Activated T-cell treated with anti-CD3 and anti-CD28 coated beads, Interleukin-2, amount 50 U/mL, for 4 hours (primary cell): Measurements from ENCODE around the gene SLC24A3. TPM values are rescaled to one million over a fixed set of nuclear protein-coding genes. Genes with fewer than 3 reads are reported as not detected.

Source experiments
- ATAC-seq, 2 donors: fragments of 200-7000 bp; cut with Tn5 transposase; one replicate each; pipeline ENCODE4 v1.10.0; 2021
- DNase-seq: peaks from one replicate; pipeline ENCODE4 v3.0.0-alpha.2; 2020
- H3K27me3 Mint-ChIP-seq: one replicate; pipeline ENCODE4 v1.8.0; 2021; ENCODE audit warnings: low read depth, mixed read lengths
- H3K36me3 Mint-ChIP-seq: one replicate; pipeline ENCODE4 v1.8.0; 2022; ENCODE audit warnings: mixed read lengths; ENCODE audit not compliant: insufficient read depth
- H3K4me1 Mint-ChIP-seq: one replicate; pipeline ENCODE4 v1.8.0; 2021; ENCODE audit warnings: low read depth, mixed read lengths
- H3K4me3 Mint-ChIP-seq: one replicate; pipeline ENCODE4 v1.8.0; 2021; ENCODE audit warnings: mild to moderate bottlenecking, moderate library complexity, mixed read lengths
- H3K9me3 Mint-ChIP-seq: one replicate; pipeline ENCODE4 v1.8.0; 2021; ENCODE audit warnings: mixed read lengths
- total RNA-seq, 3 donors: library from RNA; stranded (reverse); gene quantifications; one replicate each; pipeline ENCODE4 v1.2.1, GENCODE V29; 2021

Gene SLC24A3
- total RNA-seq, 3 donors from 2014 or later, result 0.05 to 0.10 TPM; not detected in 1

DNA sequence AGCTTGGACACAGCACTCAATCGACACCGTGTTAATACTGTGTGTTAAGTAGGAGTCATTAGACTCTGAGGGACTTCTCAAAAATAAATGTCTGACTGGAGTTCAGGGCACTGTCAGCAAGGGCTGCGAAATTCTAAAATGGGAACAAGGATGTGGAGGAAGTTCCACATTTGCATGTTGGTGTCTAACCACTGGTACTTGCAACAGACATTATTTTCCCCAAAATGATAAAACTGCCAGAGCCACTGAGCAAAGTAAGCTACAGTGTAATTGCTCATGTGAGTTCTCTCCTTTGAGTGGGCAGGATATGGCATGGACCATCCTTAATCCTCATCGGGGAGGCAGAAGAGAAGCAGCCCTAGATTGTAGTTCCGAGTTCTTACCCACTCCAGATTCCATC lies 215.9 kb downstream of the SLC24A3 start:
- no peaks in the 10 kb centered on the region for H3K36me3 Mint-ChIP-seq
- peaks cover 2% of the 10 kb centered on the region for H3K27me3 Mint-ChIP-seq
- no peaks in the 10 kb centered on the region for H3K9me3 Mint-ChIP-seq
- DNase-seq (no peak), ATAC-seq (no peak)
- H3K4me1 Mint-ChIP-seq, result no peaks in the 10 kb centered on the region
- H3K4me3 Mint-ChIP-seq, result no peak overlapping the region

GRCh38 chr20:19429538-19429937 lies 217.1 kb downstream of the SLC24A3 start:
- no peak overlapping the region for H3K4me3 Mint-ChIP-seq

DNA sequence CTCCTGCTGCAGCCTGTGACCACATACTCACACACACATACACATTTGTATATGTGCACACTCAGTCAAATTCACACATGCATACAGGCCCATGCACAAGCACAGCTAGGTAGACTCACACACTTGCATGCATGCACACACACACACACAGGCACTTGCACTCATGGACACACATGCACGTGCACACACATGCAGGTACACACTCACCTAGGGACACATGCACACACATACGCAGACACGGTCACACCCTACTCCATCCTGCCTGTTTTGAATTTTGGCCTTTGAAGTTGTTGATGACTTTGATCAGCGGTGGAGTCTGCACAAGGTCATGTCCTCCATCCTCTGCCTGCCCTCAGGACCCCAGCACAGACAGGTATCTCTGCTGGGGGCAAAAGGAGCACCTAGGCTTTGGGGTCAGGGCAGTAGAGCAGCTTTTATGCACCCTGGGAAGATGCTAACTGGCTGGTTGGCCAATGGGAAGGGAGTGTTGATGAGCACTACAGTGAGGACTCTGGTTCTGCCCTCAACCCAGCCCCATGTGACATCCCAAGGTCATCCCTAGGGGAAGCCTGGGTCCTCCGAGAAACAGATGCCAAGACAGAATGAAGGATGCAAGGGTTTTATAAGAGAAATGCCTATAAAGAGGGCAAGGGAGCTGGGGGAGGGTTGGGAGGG lies 218.3 kb downstream of the SLC24A3 start:
- H3K4me1 Mint-ChIP-seq, result no peaks in the 10 kb centered on the region
- ATAC-seq (no peak), DNase-seq (no peak)
- H3K9me3 Mint-ChIP-seq, result no peaks in the 10 kb centered on the region
- H3K36me3 Mint-ChIP-seq, result no peaks in the 10 kb centered on the region
- peaks cover 2% of the 10 kb centered on the region for H3K27me3 Mint-ChIP-seq
- no peak overlapping the region for H3K4me3 Mint-ChIP-seq

More at GRCh38 chr20:19429538-19429937, 217.1 kb downstream of the SLC24A3 start:
- Mint-ChIP-seq H3K27me3 (peaks cover 2% of the 10 kb centered on the region), H3K36me3 (no peaks in the 10 kb centered on the region), H3K9me3 (no peaks in the 10 kb centered on the region), H3K4me1 (no peaks in the 10 kb centered on the region)
- no peak for DNase-seq
- ATAC-seq, result no peak

DNA sequence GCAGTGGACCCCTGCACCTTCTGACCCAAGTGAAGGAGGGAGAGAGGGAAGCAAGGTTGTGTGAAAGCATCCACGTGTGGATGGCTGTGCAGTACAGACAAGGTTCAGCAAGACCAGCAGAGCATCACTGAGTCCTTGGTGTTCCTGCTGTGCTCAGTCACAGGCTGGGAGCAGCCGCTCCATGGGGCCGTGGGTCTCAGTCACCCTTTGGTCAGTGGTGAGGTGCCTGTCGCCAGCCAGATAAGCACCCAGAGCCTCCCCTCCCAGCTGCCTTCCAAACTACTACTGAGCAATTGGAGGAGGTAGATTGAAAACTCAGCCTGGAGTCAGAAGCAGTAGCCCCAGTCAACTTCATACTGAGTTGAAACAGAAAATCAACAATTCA lies 218.9 kb downstream of the SLC24A3 start:
- peaks cover 2% of the 10 kb centered on the region for H3K27me3 Mint-ChIP-seq
- no peak for DNase-seq
- no peak for ATAC-seq
- H3K4me3 Mint-ChIP-seq, result no peak overlapping the region
- no peaks in the 10 kb centered on the region for H3K4me1 Mint-ChIP-seq
- no peaks in the 10 kb centered on the region for H3K36me3 Mint-ChIP-seq
- H3K9me3 Mint-ChIP-seq, result no peaks in the 10 kb centered on the region

DNA sequence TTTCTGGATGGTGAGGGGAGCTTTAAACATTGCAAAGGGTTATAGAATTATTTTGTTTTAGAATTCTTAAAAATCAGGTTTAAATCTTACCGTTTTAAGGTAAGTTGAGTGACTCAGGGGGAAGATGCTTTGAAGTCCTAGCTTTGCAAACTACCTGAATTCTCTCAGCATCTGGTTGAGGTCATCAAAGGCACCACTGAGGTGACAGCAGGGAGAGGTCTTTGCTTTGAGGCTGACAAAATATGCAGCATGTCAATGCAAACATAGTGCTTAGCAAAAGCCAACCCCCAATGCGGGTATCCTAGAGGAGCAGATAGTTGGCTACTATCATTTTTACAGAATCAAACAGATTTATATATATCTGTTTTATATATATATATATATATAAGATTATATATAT lies 219.5 kb downstream of the SLC24A3 start:
- no peaks in the 10 kb centered on the region for H3K9me3 Mint-ChIP-seq
- no peaks in the 10 kb centered on the region for H3K4me1 Mint-ChIP-seq
- H3K36me3 Mint-ChIP-seq, result no peaks in the 10 kb centered on the region
- DNase-seq (no peak), ATAC-seq (no peak)
- no peaks in the 10 kb centered on the region for H3K27me3 Mint-ChIP-seq
- H3K4me3 Mint-ChIP-seq, result no peak overlapping the region

DNA sequence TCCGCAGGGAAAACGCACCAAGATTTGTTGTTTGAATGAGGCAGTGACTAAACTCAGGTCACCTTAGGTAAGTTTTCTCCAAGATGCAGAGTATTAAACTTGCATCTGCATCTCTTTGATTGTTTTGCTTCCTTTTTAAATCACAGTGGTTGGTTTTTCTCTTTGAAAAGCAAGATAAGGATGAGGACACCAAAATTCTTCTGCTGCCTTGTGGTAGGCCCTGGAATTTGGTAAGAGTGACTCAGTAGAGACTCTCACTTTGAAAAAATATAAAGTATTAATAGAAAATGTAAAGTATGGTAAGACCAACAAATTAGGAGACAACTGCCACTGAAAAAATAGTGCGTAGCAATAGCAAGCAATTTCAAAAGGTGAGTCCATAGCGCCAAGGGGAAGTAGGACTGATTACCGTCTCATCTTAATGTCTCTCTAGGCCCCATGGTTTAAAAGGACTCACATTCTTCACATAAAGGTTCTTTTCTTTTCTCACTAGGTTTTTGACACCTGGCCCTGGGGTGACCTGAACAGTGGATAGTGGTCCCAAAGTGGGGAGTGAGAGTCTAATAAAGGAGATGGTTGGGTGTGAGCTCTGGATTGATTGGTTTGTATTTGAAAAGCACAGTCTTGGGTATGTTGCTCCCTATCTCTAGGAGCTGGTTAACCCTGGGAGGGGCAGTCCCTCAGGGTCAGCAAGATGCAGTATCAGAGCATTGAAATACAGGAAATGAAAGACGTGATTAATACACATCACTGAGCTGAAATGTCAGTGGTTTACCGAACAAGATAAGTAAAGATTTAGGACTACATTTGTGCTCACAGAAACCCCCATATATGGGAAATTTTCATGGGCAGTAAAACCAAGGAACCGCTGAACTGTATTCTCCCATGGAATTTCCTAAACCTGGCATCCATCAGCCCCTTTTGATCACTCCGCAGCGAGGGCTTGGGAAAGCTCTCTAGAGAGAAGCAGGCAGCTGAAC lies 221.2 kb downstream of the SLC24A3 start:
- DNase-seq (no peak), ATAC-seq (no peak)
- Mint-ChIP-seq H3K27me3 (no peaks in the 10 kb centered on the region), H3K9me3 (no peaks in the 10 kb centered on the region), H3K4me3 (no peak overlapping the region), H3K4me1 (no peaks in the 10 kb centered on the region), H3K36me3 (no peaks in the 10 kb centered on the region)

- Mint-ChIP-seq H3K27me3 (no peaks in the 10 kb centered on the region), H3K9me3 (no peaks in the 10 kb centered on the region), H3K4me1 (no peaks in the 10 kb centered on the region), H3K36me3 (no peaks in the 10 kb centered on the region), H3K4me3 (no peak overlapping the region)
- DNase-seq (no peak), ATAC-seq (no peak)
Measured at GRCh38 chr20:19435316-19435715, 222.9 kb downstream of the SLC24A3 start.

DNA sequence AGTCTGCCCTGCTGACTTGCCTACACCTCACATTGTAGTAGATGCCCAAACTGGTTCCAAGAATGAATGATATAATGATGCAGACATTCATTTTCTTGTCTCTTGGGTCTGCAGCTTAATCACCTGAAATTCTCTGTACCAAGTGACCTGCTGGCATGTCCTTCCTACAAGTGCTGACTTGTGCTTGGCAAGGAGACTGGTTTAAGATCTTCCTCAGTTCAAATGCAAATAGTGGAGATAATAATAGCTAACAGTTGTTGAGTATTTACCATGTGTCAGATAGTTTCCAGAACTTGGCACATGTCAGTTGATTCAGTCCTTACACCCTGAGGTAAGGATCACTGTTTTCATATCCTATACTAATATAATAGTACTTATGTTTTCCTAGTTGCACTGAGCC lies 223.4 kb downstream of the SLC24A3 start:
- Mint-ChIP-seq H3K9me3 (no peaks in the 10 kb centered on the region), H3K4me1 (no peaks in the 10 kb centered on the region), H3K27me3 (no peaks in the 10 kb centered on the region), H3K4me3 (no peak overlapping the region), H3K36me3 (no peaks in the 10 kb centered on the region)
- no peak for ATAC-seq
- DNase-seq, result no peak

- no peak for ATAC-seq
- Mint-ChIP-seq H3K9me3 (peaks cover 4% of the 10 kb centered on the region), H3K4me3 (no peak overlapping the region), H3K27me3 (no peaks in the 10 kb centered on the region), H3K36me3 (no peaks in the 10 kb centered on the region), H3K4me1 (no peaks in the 10 kb centered on the region)
- no peak for DNase-seq
Measured at GRCh38 chr20:19438488-19438887, 226.0 kb downstream of the SLC24A3 start.

DNA sequence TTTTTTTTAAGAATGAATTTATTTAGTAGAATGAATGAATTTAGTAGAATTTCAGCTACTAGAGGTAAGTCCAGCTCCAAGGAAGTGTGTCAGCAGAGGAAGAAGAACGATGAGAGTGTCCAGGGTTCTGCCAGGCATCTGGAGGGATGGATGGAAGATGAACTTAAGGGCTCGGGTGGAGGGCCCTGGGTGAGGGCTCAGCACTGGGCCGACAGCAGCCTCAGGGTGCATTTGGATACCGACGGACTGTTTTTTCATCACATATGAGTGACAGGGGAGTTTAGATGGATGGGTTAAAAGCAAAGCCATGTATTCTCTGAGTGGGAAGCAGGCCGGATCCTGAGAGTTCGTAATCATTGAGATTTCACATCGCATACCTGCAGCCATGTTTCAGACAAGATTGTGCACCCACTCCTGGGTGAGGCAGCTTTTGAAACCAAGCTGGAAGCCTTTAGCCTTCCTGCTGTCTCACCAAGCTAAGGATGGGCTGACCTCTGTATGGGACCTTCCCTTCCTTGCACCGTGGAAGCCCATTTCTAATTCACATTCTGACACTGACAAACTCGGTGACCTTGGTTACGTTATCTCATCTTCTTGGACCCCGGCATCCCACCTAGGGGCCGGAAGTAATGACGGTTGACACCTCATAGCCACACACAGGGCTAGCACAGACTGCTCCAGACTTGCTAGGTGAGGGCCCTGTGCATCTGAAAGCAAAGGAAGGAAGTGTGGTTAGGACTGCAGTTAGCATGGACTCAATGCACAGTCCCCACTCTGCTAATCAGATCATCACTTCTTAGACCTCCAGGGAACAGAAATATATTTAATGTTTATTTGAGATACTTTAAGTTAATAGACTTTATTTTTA lies 228.5 kb downstream of the SLC24A3 start:
- no peak for DNase-seq
- no peak for ATAC-seq
- no peak overlapping the region for H3K4me3 Mint-ChIP-seq

GRCh38 chr20:19446246-19446645 lies 233.8 kb downstream of the SLC24A3 start:
- no peak for ATAC-seq
- Mint-ChIP-seq H3K27me3 (no peaks in the 10 kb centered on the region), H3K9me3 (peaks cover 18% of the 10 kb centered on the region), H3K4me3 (no peak overlapping the region), H3K36me3 (no peaks in the 10 kb centered on the region), H3K4me1 (no peaks in the 10 kb centered on the region)
- DNase-seq, result no peak

More for the DNA sequence above, 228.5 kb downstream of the SLC24A3 start:
- Mint-ChIP-seq H3K9me3 (peaks cover 18% of the 10 kb centered on the region), H3K27me3 (no peaks in the 10 kb centered on the region), H3K36me3 (no peaks in the 10 kb centered on the region), H3K4me1 (no peaks in the 10 kb centered on the region)

DNA sequence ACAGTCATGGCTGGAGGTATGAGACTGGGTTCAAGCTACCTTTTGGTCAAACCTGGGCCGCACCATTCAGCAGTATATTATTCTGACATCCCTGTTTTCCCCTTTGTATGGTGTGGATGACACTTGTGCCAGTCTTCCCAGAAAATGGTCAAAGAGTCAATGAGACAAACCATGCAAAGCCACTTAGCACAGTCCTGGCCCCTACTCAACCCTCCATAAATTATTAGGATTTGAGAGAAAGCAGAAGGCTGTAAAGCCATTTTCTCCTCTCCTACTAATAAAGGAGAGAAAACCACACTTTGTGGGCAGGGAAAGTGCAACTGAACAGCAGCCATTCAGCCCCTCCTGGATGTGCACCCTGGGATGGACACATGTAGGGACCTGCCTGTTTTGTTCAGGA lies 236.2 kb downstream of the SLC24A3 start:
- Mint-ChIP-seq H3K4me1 (peaks cover 5% of the 10 kb centered on the region), H3K27me3 (no peaks in the 10 kb centered on the region), H3K4me3 (no peak overlapping the region), H3K36me3 (no peaks in the 10 kb centered on the region), H3K9me3 (peaks cover 12% of the 10 kb centered on the region)
- no peak for DNase-seq
- no peak for ATAC-seq

DNA sequence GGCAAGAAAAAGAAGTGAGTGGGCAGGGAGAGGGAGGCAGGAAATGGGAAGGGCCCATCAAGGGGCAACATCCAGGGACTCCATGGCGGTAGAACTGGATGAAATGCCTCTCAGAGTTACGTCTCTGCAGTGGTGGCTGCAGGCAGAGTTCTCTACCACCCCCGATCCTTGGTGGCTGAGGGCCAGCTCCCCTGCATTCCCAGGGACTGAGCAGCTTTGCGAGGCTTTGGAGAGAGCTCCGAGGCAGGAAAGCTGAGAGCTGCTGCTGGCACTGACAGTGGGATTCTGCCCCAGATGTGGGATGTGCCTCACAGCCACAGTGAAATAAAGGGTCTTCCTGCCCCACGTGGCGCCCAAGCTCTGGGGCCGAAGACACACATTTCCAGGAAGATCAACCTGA lies 236.6 kb downstream of the SLC24A3 start:
- ATAC-seq, result no peak
- peaks cover 5% of the 10 kb centered on the region for H3K4me1 Mint-ChIP-seq
- no peaks in the 10 kb centered on the region for H3K36me3 Mint-ChIP-seq
- H3K27me3 Mint-ChIP-seq, result no peaks in the 10 kb centered on the region
- H3K9me3 Mint-ChIP-seq, result peaks cover 8% of the 10 kb centered on the region
- H3K4me3 Mint-ChIP-seq, result no peak overlapping the region
- no peak for DNase-seq

DNA sequence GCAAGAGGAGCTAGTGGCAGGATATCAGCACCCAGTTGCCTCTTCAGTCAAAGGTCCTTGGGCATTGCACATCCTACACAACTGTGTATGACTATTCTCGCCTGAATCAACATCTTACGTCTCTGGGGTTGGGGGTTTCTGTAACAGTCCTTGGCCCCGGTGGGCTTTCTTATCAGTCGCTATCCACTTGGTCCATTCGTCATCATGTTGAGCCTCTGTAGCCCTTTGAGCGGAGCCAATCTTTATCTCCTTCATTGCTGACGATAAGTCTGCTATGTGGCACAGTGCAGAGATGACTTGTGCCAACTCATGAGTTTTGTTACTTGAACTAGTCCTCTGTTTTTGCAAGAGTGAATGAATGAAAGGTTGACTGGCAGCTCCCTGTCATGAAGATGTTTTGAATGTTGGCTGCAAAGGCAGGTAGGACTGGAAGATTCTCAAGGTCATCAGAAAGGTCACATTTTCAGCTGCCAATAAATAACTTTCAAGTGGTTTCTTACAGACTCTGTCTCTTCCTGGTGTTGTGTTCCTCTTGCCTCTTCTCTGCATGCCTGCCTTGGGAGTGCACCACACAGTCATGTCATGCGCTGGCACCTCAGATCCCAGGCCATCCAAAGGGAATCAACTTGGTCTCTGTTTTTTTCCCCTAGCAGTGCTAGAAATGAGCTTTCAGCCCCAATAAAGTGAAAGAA lies 238.9 kb downstream of the SLC24A3 start:
- DNase-seq (no peak), ATAC-seq (peak in 1 of 2 donors; percentile 7)
- Mint-ChIP-seq H3K27me3 (no peaks in the 10 kb centered on the region), H3K4me1 (peaks cover 5% of the 10 kb centered on the region), H3K36me3 (no peaks in the 10 kb centered on the region), H3K4me3 (no peak overlapping the region), H3K9me3 (no peaks in the 10 kb centered on the region)
